NCI-H2107 treated with DMSO at 0.1 percent for 48 hours (cell line): ENCODE results near the gene WDR76.
"Not testable (repeated sequence)": the region's sequence is repeated elsewhere in the genome, so short reads cannot be mapped to it uniquely, and the experiment has no call there.

Experiments used
- DNase-seq: peaks from one replicate; lab custom pipeline; 2025; ENCODE audit not compliant: unreplicated experiment; lab: John Stamatoyannopoulos, UW

The WDR76 gene

GRCh38 chr15:43826508-43827341 is at the start of gene WDR76:
Gene WDR76 (plus strand): TSS chr15:43827002. CDS start chr15:43827033, 31 bp downstream.
- peak; percentile 7 for DNase-seq

- DNase-seq = peak; percentile 72
These were observed 49.4 kb upstream of the WDR76 start for GRCh38 chr15:43777267-43777914.

- no peak for DNase-seq
These were observed 47.8 kb upstream of the WDR76 start for GRCh38 chr15:43779016-43779415.

- no peak for DNase-seq
These were observed 37.4 kb upstream of the WDR76 start for GRCh38 chr15:43789409-43789808.

- DNase-seq = peak; percentile 85
These were observed 34.6 kb upstream of the WDR76 start, which contains the start of gene SERF2 for GRCh38 chr15:43791993-43792760. Gene SERF2 (plus strand): TSS chr15:43792320. CDS start chr15:43792377, 57 bp downstream.

- DNase-seq = no peak
These were observed 33.9 kb upstream of the WDR76 start for GRCh38 chr15:43792761-43793476.

- no peak for DNase-seq
These were observed 33.2 kb upstream of the WDR76 start for GRCh38 chr15:43793647-43794046.

- DNase-seq = no peak
These were observed 32.3 kb upstream of the WDR76 start for GRCh38 chr15:43794269-43795037.

- DNase-seq = no peak
These were observed 31.6 kb upstream of the WDR76 start for GRCh38 chr15:43795197-43795596.

GRCh38 chr15:43795997-43796396 is 30.8 kb upstream of the WDR76 start:
- DNase-seq = no peak

GRCh38 chr15:43796566-43796965 is 30.2 kb upstream of the WDR76 start:
- DNase-seq = no peak

GRCh38 chr15:43799209-43799944 is 27.4 kb upstream of the WDR76 start:
- peak; percentile 60 for DNase-seq

GRCh38 chr15:43799945-43800285 is 26.9 kb upstream of the WDR76 start, which contains the start of gene SERINC4:
Gene SERINC4 (minus strand): TSS chr15:43800220. CDS start chr15:43799986, 234 bp downstream.
- no peak for DNase-seq

GRCh38 chr15:43800286-43801141 is 26.3 kb upstream of the WDR76 start, which contains the start of gene HYPK:
Gene HYPK (plus strand): TSS chr15:43800599. CDS start chr15:43800623, 24 bp downstream.
- peak; percentile 36 for DNase-seq

GRCh38 chr15:43802676-43803075 is 24.1 kb upstream of the WDR76 start:
- not testable (repeated sequence) for DNase-seq

GRCh38 chr15:43808435-43808950 is 18.3 kb upstream of the WDR76 start:
- DNase-seq = no peak

- no peak for DNase-seq
These were observed 17.7 kb upstream of the WDR76 start for GRCh38 chr15:43808960-43809678.
